ENCODE results near the gene CAPN10.
A peak's percentile ranks its signal among the peaks of the same experiment; 100 is the strongest.

CAPN10 gene

DNA sequence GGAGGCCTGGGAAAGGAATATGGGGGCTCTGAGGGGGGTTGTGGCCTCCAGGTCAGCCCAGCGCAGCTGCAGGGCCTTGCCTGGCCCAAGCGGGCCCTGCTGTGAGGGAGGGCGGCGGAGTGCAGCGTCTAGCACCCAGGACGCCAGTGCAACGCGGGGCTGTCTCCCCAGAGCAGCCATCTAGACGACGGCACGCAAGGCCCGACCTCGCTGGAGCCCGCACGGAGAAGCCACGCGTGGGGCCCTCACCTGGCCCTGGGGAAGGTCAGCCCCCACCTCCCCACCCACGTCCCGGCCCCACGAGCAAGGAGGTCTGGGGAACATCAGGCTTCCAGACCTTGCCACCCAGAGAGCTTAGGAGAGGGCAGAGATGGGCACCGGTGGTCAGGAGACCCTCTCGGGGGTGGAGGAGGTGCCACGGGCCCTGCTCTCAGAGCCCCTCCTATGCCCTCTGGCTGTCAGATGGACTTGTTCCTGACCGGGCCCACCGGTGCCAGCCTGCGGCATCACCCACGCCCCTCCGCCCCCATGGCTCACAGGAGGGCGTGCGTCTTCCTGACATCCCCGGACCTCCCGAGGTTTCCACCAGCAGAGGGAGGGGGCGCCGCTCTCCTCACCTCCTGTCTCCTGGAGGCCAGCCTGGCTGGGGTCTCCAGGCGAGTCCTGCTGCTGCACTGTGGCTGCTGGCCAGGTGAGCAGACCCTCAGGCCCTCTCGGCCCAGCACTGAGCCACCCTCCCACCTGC lies 55.7 kb downstream of the CAPN10 start:
- DNase-seq = no peak

DNA sequence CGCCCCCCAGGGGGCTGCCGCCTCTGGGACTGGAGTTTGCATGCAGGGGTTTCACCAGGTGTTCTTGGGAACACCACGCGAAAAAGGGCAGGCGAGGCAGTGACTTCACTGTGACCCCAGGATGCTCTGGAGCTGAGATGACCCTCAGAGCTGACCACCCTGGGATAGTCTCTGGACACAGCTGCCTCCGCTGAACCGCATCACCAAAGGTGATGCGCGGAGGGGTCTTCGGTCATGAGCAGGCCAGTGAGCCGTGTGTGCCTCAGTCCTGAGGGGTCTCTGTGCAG lies 56.2 kb downstream of the CAPN10 start:
- no peak for DNase-seq

DNA sequence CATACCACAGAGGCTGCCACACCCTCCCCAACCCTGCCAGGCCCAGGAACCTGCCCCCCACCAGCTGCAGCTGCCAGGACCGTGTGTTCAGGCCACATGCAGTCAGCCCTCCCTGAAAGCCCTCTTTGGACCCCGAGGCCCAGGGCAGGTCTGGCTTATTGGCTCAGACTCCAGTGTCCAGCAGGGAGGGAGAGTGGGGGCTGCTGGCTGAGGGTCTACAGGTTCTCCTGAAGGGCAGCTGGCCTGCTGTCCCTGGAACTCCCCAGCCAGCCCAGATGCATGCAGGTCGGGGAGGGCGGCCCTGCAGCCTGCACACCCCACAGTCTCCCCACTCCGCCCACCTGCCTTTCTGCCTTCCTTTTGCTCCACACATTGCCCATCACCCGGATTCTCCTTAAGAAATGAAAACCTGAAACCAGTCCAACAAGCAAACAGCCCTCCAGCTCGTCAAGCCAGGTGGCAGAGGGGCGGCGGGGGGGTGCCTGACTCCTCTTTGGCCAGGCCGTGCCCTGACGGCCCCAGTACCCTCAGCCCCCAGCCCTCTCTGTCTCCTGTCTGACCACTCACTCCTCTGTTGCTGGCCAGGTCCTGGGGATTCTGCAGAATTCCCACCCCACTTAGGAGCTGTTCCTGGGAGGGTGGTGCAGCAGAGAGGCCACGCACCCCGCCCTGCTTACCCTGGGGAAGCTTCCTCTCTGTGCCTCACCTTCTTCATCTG lies 56.7 kb downstream of the CAPN10 start:
- DNase-seq = no peak

DNA sequence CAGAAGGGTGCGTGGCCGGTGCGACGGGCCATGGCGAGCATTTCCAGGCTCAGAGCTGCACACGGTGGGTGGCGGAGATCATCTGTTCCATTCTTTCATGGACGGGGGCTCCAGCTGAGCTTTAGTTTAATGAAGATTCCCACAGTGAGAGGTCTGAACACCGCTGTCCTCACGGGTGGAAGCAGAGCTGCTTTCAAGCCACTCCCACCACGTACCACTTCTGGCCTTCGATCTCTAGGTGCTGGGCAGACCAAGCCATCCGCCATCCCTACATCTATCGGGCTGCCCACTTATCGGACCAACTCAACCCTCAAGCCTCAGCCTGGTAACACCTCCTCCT lies 57.2 kb downstream of the CAPN10 start:
- no peak for DNase-seq

DNA sequence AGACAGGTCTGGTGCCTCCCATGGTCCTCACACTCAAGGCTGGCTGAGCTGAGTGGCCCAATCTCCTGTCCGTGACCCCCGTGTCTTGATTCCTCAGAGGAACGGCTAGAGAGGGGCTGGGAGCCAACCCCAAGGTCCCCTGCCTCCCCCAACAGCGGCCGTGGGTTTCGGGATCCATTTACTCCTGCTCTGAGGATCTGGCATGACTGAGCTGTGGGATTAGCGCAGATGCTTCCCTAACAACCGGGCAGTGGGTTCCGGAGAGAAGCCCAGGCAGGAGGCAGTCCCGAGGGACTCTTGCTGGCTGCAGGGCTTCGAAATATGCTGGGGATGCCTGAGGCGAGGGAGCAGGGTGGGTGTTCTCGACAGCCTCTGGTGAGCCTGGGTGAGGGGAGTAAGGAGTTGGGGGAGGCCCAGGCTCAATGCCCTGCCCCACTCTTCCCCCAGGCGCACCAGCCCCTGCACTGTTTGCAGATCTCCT lies 57.7 kb downstream of the CAPN10 start:
- no peak for DNase-seq

DNA sequence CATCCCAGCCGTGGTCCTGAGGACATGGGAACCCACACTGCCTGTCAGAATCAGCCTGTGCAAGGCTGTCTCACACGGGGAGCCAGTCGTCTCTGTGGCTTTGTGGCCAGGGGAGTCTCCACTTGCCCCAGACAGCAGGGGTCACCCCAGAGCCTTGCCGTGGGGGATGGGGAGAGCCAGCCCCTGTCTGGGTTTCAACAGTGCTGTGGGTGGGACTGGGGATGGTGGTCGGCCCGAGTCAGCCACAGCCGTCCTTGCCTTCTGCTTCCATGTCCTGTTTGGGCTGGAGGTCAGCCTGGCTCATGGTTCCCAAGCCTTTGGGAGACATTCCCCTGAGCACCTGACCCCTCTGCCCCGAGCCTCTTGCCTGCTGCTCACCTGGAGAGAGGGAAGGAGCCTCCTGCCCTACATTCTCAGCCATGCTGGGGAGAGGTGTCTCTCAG lies 58.3 kb downstream of the CAPN10 start:
- DNase-seq = no peak

DNA sequence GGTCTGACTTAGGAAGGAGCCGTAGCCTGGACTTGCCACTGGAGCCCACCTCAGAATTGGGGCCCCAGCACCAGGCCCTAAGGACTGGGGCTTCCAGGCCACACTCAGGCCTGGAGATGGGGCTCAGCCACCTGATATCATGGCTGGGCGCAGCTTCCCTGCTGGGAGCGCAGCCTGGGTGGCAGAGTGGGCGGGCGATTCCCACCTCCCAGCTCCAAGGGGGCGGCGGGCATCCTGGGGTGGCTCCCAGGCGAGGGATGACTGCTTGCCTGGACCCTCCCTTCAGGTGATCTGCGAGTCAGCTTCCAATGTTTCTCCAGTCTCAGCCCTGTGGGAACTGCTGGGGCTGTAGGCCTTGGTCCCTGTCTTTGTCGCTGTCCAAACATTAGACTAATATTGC lies 58.8 kb downstream of the CAPN10 start:
- no peak for DNase-seq

DNA sequence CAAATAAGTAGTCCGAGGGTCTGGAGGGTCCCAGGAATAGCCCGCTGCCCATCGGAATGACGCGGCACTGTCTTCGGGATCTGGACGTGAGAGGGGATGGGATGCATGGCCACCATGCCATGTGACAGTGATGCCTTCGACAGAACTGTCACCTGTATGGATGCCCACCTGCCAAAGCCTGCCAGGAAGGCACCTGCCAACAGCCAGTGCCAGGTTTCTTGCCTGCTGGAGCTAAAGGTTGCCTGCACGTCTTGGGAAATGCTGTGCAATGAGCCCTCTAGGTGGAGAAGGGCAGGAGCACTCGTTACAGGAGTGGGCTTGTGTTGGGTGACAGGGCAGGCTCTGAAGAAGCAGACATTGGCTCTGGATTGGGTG lies 59.3 kb downstream of the CAPN10 start:
- no peak for DNase-seq

DNA sequence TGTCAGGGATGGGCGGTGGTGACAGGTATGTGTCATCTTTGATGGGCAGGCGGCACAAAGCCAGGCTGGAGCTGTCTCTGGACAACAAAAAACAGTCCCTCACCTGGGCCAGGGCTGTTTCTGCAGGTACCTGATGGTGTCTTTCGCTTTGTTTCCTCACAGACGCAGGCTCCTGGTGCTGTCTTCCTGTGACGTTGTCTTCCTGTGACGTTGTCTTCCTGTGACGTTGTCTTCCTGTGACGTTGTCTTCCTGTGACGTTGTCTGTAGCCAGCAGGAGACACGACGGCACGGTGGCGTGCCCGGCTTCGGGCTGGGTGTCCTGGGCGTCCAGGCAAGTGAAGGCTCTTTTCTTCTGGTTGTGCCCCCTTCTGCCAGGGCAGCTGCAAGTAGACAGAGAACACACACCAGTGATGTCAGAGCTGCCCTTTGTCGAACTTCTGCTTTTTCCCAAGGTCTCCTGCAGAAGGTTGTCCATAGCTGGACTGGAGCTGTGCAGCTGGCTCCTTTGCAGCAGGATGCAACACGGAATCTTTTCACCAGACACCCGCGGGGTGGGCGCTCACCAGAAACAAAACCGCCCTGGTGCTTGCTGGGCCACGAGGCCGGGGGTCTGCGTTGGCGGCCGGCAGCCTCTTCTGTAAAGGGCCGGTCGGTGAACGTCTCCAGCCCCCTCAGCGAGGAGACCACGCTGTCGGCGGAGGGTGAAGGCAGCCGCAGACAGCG lies 59.8 kb downstream of the CAPN10 start:
- DNase-seq = peak in 2 of 6 experiments; percentile 30 to 38

DNA sequence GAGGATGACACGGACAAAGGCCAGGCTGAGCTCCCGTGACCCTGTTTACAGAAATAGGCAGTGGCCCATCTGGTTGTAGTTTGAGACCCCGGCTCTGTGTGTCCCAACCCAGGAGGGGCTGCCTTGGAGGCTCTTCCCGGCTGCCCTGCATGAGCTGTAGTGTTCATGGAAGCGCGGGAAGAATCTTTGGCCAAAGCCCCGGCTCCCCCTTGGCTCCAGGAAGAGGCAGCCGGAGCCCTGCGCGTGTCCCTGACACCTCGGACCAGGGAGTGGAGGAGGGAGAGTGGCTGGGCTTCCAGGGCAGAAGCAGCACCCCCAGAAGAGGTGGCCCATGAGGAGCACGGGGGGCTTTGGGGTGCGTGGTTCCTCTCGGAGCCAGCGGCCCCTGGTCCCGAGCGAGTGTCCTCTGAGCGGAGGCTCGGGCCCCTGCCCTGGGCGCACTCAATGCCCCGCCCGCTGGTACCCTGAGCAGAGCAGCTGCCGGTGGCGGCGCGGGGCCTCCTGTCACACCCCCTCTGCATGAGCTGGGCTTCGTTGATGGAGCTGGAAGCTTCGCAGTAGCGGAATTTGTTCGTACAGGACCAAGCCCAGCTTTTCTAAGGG lies 60.5 kb downstream of the CAPN10 start:
- no peak for DNase-seq

DNA sequence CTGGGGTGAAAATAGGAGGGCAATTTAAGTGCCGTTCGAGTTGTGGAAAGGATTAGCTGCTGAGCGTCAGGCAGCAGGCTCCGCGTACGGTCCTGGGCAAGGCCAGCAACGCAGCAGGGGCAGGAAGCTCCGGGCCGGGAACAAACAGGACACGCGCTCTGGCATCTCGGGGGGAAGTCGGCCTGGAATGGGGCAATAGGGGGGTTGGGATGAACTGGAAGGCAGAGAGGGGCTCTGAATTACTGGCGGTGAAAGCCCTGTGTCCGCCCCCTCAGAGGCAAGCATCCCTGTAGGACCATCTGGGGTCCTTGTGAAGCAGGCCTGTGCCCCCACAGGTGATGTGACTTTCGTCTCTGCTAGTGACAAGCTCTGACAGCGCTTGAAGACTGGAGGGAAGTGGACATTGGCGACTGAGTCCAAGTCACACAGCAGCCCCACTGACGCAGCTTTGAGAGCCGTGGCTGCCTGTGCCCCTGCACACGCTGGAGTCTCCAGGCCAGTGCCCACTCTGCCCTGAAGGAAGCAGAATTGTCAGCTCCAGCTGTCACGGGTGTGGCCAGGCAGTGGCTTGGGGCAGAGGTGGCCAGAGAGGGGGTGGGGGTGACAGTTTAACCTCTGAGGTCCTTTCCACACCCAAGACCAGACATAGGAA lies 61.1 kb downstream of the CAPN10 start:
- DNase-seq = no peak

DNA sequence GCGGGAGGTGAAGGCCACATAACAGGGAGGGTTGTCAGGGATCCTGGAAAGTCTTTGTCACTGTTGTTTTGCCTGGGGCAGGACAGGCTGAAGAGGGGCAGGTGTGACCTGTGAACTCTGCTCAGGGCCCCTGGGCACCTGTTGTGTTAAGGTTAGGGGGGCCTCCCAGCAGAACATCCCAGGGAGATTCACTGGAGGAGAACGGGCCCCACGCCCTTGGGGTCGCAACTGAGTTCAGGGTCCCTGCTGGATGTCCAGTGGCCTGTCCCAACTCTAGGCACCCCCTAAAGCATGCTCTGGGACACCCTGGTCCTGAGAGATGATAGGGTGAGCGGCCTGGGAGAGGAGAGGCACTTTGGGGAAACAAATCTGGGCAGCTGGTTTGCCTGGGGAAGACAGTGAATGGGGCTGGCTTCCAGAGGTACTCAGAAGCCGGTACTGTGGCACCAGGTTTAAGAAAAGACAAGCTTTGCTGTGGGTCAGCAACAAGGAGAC lies 61.7 kb downstream of the CAPN10 start:
- no peak for DNase-seq

All from stimulated activated naive CD4-positive, alpha-beta T cell (primary cell).